ENCODE data around the gene SLC4A3. TPM values are rescaled to one million over a fixed set of nuclear protein-coding genes. Genes with fewer than 3 reads are reported as not detected.

SLC4A3 gene
- total RNA-seq, 1 donor from 2014 or later: not detected

- H3K4me3 Mint-ChIP-seq: peak overlapping the region; percentile 96
- peaks cover 32% of the 10 kb centered on the region for H3K36me3 Mint-ChIP-seq (ENCODE audit: low read depth)
- POLR2A ChIA-PET: interaction anchor here (0.6 to 2.3 kb wide), 3 partner anchors 55 to 210 kb away, joined by 4 to 14 read pairs (median 9); partner anchors contain the start of genes CHPF, DNPEP and TMEM198
- H3K27ac Mint-ChIP-seq: peak overlapping the region; percentile 97
- no peaks in the 10 kb centered on the region for H3K9me3 Mint-ChIP-seq
- H3K4me1 Mint-ChIP-seq: peaks cover 26% of the 10 kb centered on the region
- peaks cover 5% of the 10 kb centered on the region for H3K27me3 Mint-ChIP-seq
- CTCF ChIA-PET: no interaction called here
- no peak for TF ChIP-seq CTCF (IDR thresholded peaks at IDR 0.05)
- ATAC-seq (ENCODE audit: low read depth): no peak
- intact Hi-C loops (cut with micrococcal nuclease): loop anchor here (5.0 kb wide), 1 partner anchor 421 kb away; the partner anchor contains the start of genes CNPPD1 and RETREG2
- DNase-seq: no peak
These were observed 28.9 kb upstream of the SLC4A3 start for GRCh38 chr2:219598308-219599078.

GRCh38 chr2:219603771-219604170 lies 23.7 kb upstream of the SLC4A3 start:
- Mint-ChIP-seq H3K4me1 (peaks cover 19% of the 10 kb centered on the region), H3K36me3 (ENCODE audit: low read depth) (peaks cover 65% of the 10 kb centered on the region)
- CTCF ChIA-PET: no interaction called here

GRCh38 chr2:219605607-219605954 lies 21.8 kb upstream of the SLC4A3 start:
- ChIA-PET POLR2A (no interaction called here), CTCF (no interaction called here)
- TF ChIP-seq CTCF (IDR thresholded peaks at IDR 0.05): no peak
- Mint-ChIP-seq H3K9me3 (no peaks in the 10 kb centered on the region), H3K27me3 (no peaks in the 10 kb centered on the region), H3K4me3 (no peak overlapping the region), H3K36me3 (ENCODE audit: low read depth) (peaks cover 80% of the 10 kb centered on the region), H3K4me1 (peaks cover 14% of the 10 kb centered on the region), H3K27ac (no peak overlapping the region)
- intact Hi-C loops (cut with micrococcal nuclease): no loop called here
- DNase-seq: no peak
- no peak for ATAC-seq (ENCODE audit: low read depth)

More at GRCh38 chr2:219603771-219604170, 23.7 kb upstream of the SLC4A3 start:
- POLR2A ChIA-PET: no interaction called here
- ATAC-seq (ENCODE audit: low read depth) (peak; percentile 77), DNase-seq (no peak)
- TF ChIP-seq CTCF (IDR thresholded peaks at IDR 0.05): no peak
- H3K9me3 Mint-ChIP-seq: no peaks in the 10 kb centered on the region
- intact Hi-C loops (cut with micrococcal nuclease): no loop called here
- H3K4me3 Mint-ChIP-seq: no peak overlapping the region
- H3K27ac Mint-ChIP-seq: peak overlapping the region; percentile 65
- H3K27me3 Mint-ChIP-seq: no peaks in the 10 kb centered on the region

GRCh38 chr2:219607931-219608330 lies 19.5 kb upstream of the SLC4A3 start:
- ChIA-PET POLR2A (no interaction called here), CTCF (no interaction called here)
- no peak for DNase-seq
- no peak for TF ChIP-seq CTCF (IDR thresholded peaks at IDR 0.05)
- ATAC-seq (ENCODE audit: low read depth): no peak
- H3K9me3 Mint-ChIP-seq: no peaks in the 10 kb centered on the region
- H3K4me3 Mint-ChIP-seq: no peak overlapping the region
- peaks cover 80% of the 10 kb centered on the region for H3K36me3 Mint-ChIP-seq (ENCODE audit: low read depth)
- H3K27ac Mint-ChIP-seq: no peak overlapping the region
- H3K4me1 Mint-ChIP-seq: peaks cover 25% of the 10 kb centered on the region
- intact Hi-C loops (cut with micrococcal nuclease): no loop called here
- no peaks in the 10 kb centered on the region for H3K27me3 Mint-ChIP-seq

- POLR2A ChIA-PET: no interaction called here
- H3K9me3 Mint-ChIP-seq: no peaks in the 10 kb centered on the region
- H3K27me3 Mint-ChIP-seq: no peaks in the 10 kb centered on the region
- TF ChIP-seq CTCF (IDR thresholded peaks at IDR 0.05): no peak
- CTCF ChIA-PET: no interaction called here
- DNase-seq (no peak), ATAC-seq (ENCODE audit: low read depth) (no peak)
- intact Hi-C loops (cut with micrococcal nuclease): no loop called here
- no peak overlapping the region for H3K27ac Mint-ChIP-seq
- H3K4me1 Mint-ChIP-seq: peaks cover 23% of the 10 kb centered on the region
- H3K4me3 Mint-ChIP-seq: no peak overlapping the region
- H3K36me3 Mint-ChIP-seq (ENCODE audit: low read depth): peaks cover 81% of the 10 kb centered on the region
These were observed 18.9 kb upstream of the SLC4A3 start for GRCh38 chr2:219608399-219608964.
